Upper lobe of left lung (tissue), 6 donors: ENCODE results near the gene C9orf50. TPM values are rescaled to one million over a fixed set of nuclear protein-coding genes. Genes with fewer than 3 reads are reported as not detected.

Experiments used
- ATAC-seq, 2 donors: fragments of 200-7000 bp; cut with Tn5 transposase; one replicate each; pipeline ENCODE4 v1.9.1; 2022; ENCODE audit warnings: mild to moderate bottlenecking in 2 of 2, moderate library complexity in 2 of 2; ENCODE audit not compliant: low FRiP score in 2 of 2
- DNase-seq, 2 donors: peaks; one replicate each; pipeline ENCODE4 v3.0.0-alpha.2; 2019 to 2020
- H3K27ac ChIP-seq, 4 donors: fragments of 200-600 bp; sonication (generic); one replicate each; pipeline ENCODE4 v1.5.1; 2016 to 2019
- H3K27me3 ChIP-seq, 4 donors: fragments of 200-600 bp; sonication (generic); one replicate each; pipeline ENCODE4 v1.5.1; 2017 to 2019
- H3K36me3 ChIP-seq, 4 donors: fragments of 200-600 bp; sonication (generic); one replicate each; pipeline ENCODE4 v1.5.1; 2016 to 2019
- H3K4me1 ChIP-seq, 4 donors: fragments of 200-600 bp; sonication (generic); one replicate each; pipeline ENCODE4 v1.5.1; 2018 to 2019
- H3K4me3 ChIP-seq, 4 donors: fragments of 200-600 bp; sonication (generic); one replicate each; pipeline ENCODE4 v1.5.1; 2017 to 2019; ENCODE audit warnings: mild to moderate bottlenecking in 2 of 4, moderate library complexity in 1 of 4
- H3K9me3 ChIP-seq, 4 donors: fragments of 200-600 bp; sonication (generic); one replicate each; pipeline ENCODE4 v1.5.1; 2018 to 2019
- CTCF ChIP-seq, 6 experiments: fragments of 450-650 bp in 4 of 6; fragments of 200-600 bp in 2 of 6; sonication (generic) in 2 of 6; IDR thresholded peaks; one replicate each; pipeline ENCODE4 v1.5.1; 2016 to 2019; ENCODE audit warnings: antibody characterized with exemption in 6 of 6
- EP300 ChIP-seq, 4 donors: sonication (generic); formaldehyde crosslinking; IDR thresholded peaks; one replicate each; pipeline ENCODE4 v1.5.1; 2017; ENCODE audit warnings: antibody characterized with exemption in 4 of 4, control low read depth in 2 of 4
- POLR2A ChIP-seq, 4 donors: fragments of 450-650 bp; IDR thresholded peaks; one replicate each; pipeline ENCODE4 v1.5.1; 2016 to 2017; ENCODE audit warnings: antibody characterized with exemption in 4 of 4, mild to moderate bottlenecking in 2 of 4
- POLR2AphosphoS5 ChIP-seq, 2 donors: sonication (generic); formaldehyde crosslinking; IDR thresholded peaks; one replicate each; pipeline ENCODE4 v1.5.1; 2017; ENCODE audit warnings: antibody characterized with exemption in 2 of 2
- WGBS, 2 donors: methylation state at CpG; one replicate each; pipeline ENCODE4 v1.1.5; 2017 to 2018; 5-methylcytosine and 5-hydroxymethylcytosine counted together
- total RNA-seq, 6 donors: library from RNA; depleted of rRNA in 4 of 6; stranded (reverse); fragments of >200 nt in 4 of 6; gene quantifications; one replicate each; pipeline versions ENCODE4 v1.1.0 to v1.2.1, GENCODE V29; 2016 to 2021
- donor health status: DM: no; HTN: no; CAD: no; lungs with moderate emphysema.
- donor health status: DM: no; HTN: yes; CAD: no; lungs with severe emphysema.

C9orf50 gene
- total RNA-seq, 6 donors from 2014 or later, result not detected

- no peak for DNase-seq
- TF ChIP-seq EP300 (IDR thresholded peaks at IDR 0.05), result no peak
- no peak for TF ChIP-seq POLR2AphosphoS5 (IDR thresholded peaks at IDR 0.05)
- no peak for TF ChIP-seq CTCF (IDR thresholded peaks at IDR 0.05)
- no peak for TF ChIP-seq POLR2A (IDR thresholded peaks at IDR 0.05)
- no peaks in the 10 kb centered on the region for H3K27me3 ChIP-seq
- peaks cover 20 to 29% (median 23%) of the 10 kb centered on the region in 4 donors for H3K4me1 ChIP-seq
- peak overlapping the region; percentile 71 to 99 (median 94) for H3K4me3 ChIP-seq
- no peak for ATAC-seq
- no peaks in the 10 kb centered on the region for H3K9me3 ChIP-seq
- WGBS, 2 donors, result 21 to 28% methylated on average over 24 to 41 of the region's 44 CpGs
- peak overlapping the region; percentile 75 to 87 (median 83) for H3K27ac ChIP-seq
- peaks cover 17 to 33% (median 30%) of the 10 kb centered on the region in 4 donors for H3K36me3 ChIP-seq
These were observed 20.2 kb upstream of the C9orf50 start for GRCh38 chr9:129640871-129641749.

- DNase-seq (peak in 1 of 2 donors; percentile 79), ATAC-seq (no peak)
- 62 to 70% methylated on average over 12 to 18 of the region's 25 CpGs for WGBS, 2 donors
- H3K4me3 ChIP-seq, result peak overlapping the region in 3 of 4 donors; percentile 71 to 99 (median 90)
- peaks cover 20 to 29% (median 23%) of the 10 kb centered on the region in 4 donors for H3K4me1 ChIP-seq
- H3K27ac ChIP-seq, result no peak overlapping the region
- peaks cover 18 to 40% (median 37%) of the 10 kb centered on the region in 4 donors for H3K36me3 ChIP-seq
- no peaks in the 10 kb centered on the region for H3K9me3 ChIP-seq
- no peaks in the 10 kb centered on the region for H3K27me3 ChIP-seq
- TF ChIP-seq POLR2A (IDR thresholded peaks at IDR 0.05), result no peak
- no peak for TF ChIP-seq POLR2AphosphoS5 (IDR thresholded peaks at IDR 0.05)
- no peak for TF ChIP-seq CTCF (IDR thresholded peaks at IDR 0.05)
- no peak for TF ChIP-seq EP300 (IDR thresholded peaks at IDR 0.05)
These were observed 19.4 kb upstream of the C9orf50 start for GRCh38 chr9:129640086-129640870.

- Histone ChIP-seq H3K9me3 (no peaks in the 10 kb centered on the region), H3K27me3 (no peaks in the 10 kb centered on the region), H3K36me3 (peaks cover 23 to 46% (median 42%) of the 10 kb centered on the region in 4 donors), H3K4me3 (no peak overlapping the region), H3K4me1 (peaks cover 20 to 29% (median 23%) of the 10 kb centered on the region in 4 donors), H3K27ac (no peak overlapping the region)
- 83 to 84% methylated on average over 1 to 12 of the region's 12 CpGs for WGBS, 2 donors
- ATAC-seq, result no peak
- TF ChIP-seq EP300 (IDR thresholded peaks at IDR 0.05) (no peak), POLR2AphosphoS5 (IDR thresholded peaks at IDR 0.05) (no peak), POLR2A (IDR thresholded peaks at IDR 0.05) (no peak), CTCF (IDR thresholded peaks at IDR 0.05) (no peak)
- no peak for DNase-seq
These were observed 18.8 kb upstream of the C9orf50 start for GRCh38 chr9:129639756-129640085.

GRCh38 chr9:129639034-129639630 is 18.2 kb upstream of the C9orf50 start:
- no peaks in the 10 kb centered on the region for H3K9me3 ChIP-seq
- 97% methylated on average over 16 of the region's 17 CpGs; no CpG with 5 or more reads in 1 of the 2 donors for WGBS, 2 donors
- no peaks in the 10 kb centered on the region for H3K27me3 ChIP-seq

More at GRCh38 chr9:129639034-129639630, 18.2 kb upstream of the C9orf50 start:
- Histone ChIP-seq H3K36me3 (peaks cover 29 to 52% (median 48%) of the 10 kb centered on the region in 4 donors), H3K27ac (no peak overlapping the region), H3K4me3 (no peak overlapping the region), H3K4me1 (peaks cover 20 to 29% (median 23%) of the 10 kb centered on the region in 4 donors)
- ATAC-seq (no peak), DNase-seq (peak in 1 of 2 donors; percentile 61)
- TF ChIP-seq POLR2AphosphoS5 (IDR thresholded peaks at IDR 0.05) (no peak), POLR2A (IDR thresholded peaks at IDR 0.05) (no peak), EP300 (IDR thresholded peaks at IDR 0.05) (no peak), CTCF (IDR thresholded peaks at IDR 0.05) (no peak)
